NCI-H82 (cell line): Measurements from ENCODE around the gene ELL.
"Not testable (repeated sequence)": the region's sequence is repeated elsewhere in the genome, so short reads cannot be mapped to it uniquely, and the experiment has no call there.

ENCODE experiments used
- DNase-seq: peaks from one replicate; lab custom pipeline; 2025; lab: John Stamatoyannopoulos, UW

Gene ELL

GRCh38 chr19:18531485-18531884 is 9.6 kb upstream of the ELL start:
- DNase-seq = no peak

- peak; percentile 71 for DNase-seq
Observed at GRCh38 chr19:18529782-18530181, 7.9 kb upstream of the ELL start.

GRCh38 chr19:18526316-18526715 is 4.4 kb upstream of the ELL start:
- DNase-seq = no peak

- DNase-seq = no peak
Observed at GRCh38 chr19:18523841-18524240, 2.0 kb upstream of the ELL start.

GRCh38 chr19:18522862-18523440 is 1.1 kb upstream of the ELL start:
- not testable (repeated sequence) for DNase-seq

- DNase-seq = peak; percentile 100
Observed at GRCh38 chr19:18522124-18522861, 423 bp upstream of the ELL start.

GRCh38 chr19:18520848-18521691 is 800 bp downstream of the ELL start:
- peak; percentile 54 for DNase-seq

GRCh38 chr19:18519962-18520847 is 1.7 kb downstream of the ELL start:
- peak; percentile 80 for DNase-seq

GRCh38 chr19:18518639-18519038 is 3.2 kb downstream of the ELL start:
- no peak for DNase-seq

- DNase-seq = no peak
Observed at GRCh38 chr19:18517606-18518005, 4.3 kb downstream of the ELL start.

GRCh38 chr19:18515959-18516358 is 5.9 kb downstream of the ELL start:
- no peak for DNase-seq

GRCh38 chr19:18514800-18515682 is 6.8 kb downstream of the ELL start:
- DNase-seq = no peak

- DNase-seq = no peak
Observed at GRCh38 chr19:18513868-18514267, 8.0 kb downstream of the ELL start.

- DNase-seq = no peak
Observed at GRCh38 chr19:18510216-18510615, 11.7 kb downstream of the ELL start.

- DNase-seq = no peak
Observed at GRCh38 chr19:18508585-18508984, 13.3 kb downstream of the ELL start.

- DNase-seq = no peak
Observed at GRCh38 chr19:18507727-18508440, 14.0 kb downstream of the ELL start.

GRCh38 chr19:18507021-18507726 is 14.7 kb downstream of the ELL start:
- no peak for DNase-seq

GRCh38 chr19:18506101-18506930 is 15.6 kb downstream of the ELL start:
- no peak for DNase-seq
